Mesenchymal stem cell (in vitro differentiated cells and primary cell): ENCODE measurements around the gene SRGAP2C.
"Not testable (repeated sequence)": the region's sequence is repeated elsewhere in the genome, so short reads cannot be mapped to it uniquely, and the experiment has no call there.

Experiments used
- DNase-seq: peaks from one replicate; pipeline ENCODE4 v3.0.0-alpha.2; 2013
- H2AFZ ChIP-seq: one replicate; pipeline ENCODE4 v1.6.1; 2013; ENCODE audit warnings: low read depth, mild to moderate bottlenecking, control low read depth, inconsistent platforms, low read length, moderate library complexity
- H2AK5ac ChIP-seq: 2 replicates; pipeline ENCODE4 v1.6.1; 2013; ENCODE audit warnings: low read length, moderate library complexity, mild to moderate bottlenecking, inconsistent platforms; ENCODE audit not compliant: severe bottlenecking
- H2BK120ac ChIP-seq: one replicate; pipeline ENCODE4 v1.6.1; 2013; ENCODE audit warnings: low read depth, mild to moderate bottlenecking, inconsistent platforms, low read length, moderate library complexity
- H2BK12ac ChIP-seq, 2 experiments: one replicate each; pipeline ENCODE4 v1.6.1; 2013; ENCODE audit warnings: inconsistent platforms in 2 of 2, low read length in 2 of 2, mild to moderate bottlenecking in 2 of 2, moderate library complexity in 2 of 2, control low read depth in 1 of 2
- H2BK15ac ChIP-seq: one replicate; pipeline ENCODE4 v1.6.1; 2013; ENCODE audit warnings: mild to moderate bottlenecking, low read depth, inconsistent platforms; ENCODE audit not compliant: poor library complexity, severe bottlenecking
- H2BK5ac ChIP-seq: 2 replicates; pipeline ENCODE4 v1.6.1; 2013; ENCODE audit warnings: low read depth, mild to moderate bottlenecking, low read length, control low read depth, inconsistent platforms; ENCODE audit not compliant: poor library complexity, severe bottlenecking
- H3K14ac ChIP-seq, 2 experiments: one replicate each; pipeline ENCODE4 v1.6.1; 2013; ENCODE audit warnings: inconsistent platforms in 2 of 2, low read length in 2 of 2, control low read depth in 1 of 2, mild to moderate bottlenecking in 1 of 2, moderate library complexity in 1 of 2
- H3K18ac ChIP-seq, 2 experiments: one replicate each; pipeline ENCODE4 v1.6.1; 2013; ENCODE audit warnings: inconsistent platforms in 2 of 2, low read length in 2 of 2, control low read depth in 1 of 2, low read depth in 1 of 2, mild to moderate bottlenecking in 1 of 2
- H3K23ac ChIP-seq, 2 experiments: one replicate each; pipeline ENCODE4 v1.6.1; 2013; ENCODE audit warnings: inconsistent platforms in 2 of 2, low read length in 2 of 2, mild to moderate bottlenecking in 2 of 2, moderate library complexity in 2 of 2, control low read depth in 1 of 2
- H3K27ac ChIP-seq: 2 replicates; pipeline ENCODE4 v1.5.1; 2013; ENCODE audit warnings: mild to moderate bottlenecking, moderate library complexity, low read length, control low read depth, inconsistent platforms; ENCODE audit not compliant: poor library complexity, severe bottlenecking
- H3K27me3 ChIP-seq, 2 experiments: 2 replicates each; pipeline versions ENCODE4 v1.6.1 to v1.7.0; 2013; ENCODE audit warnings: low read length in 2 of 2, mild to moderate bottlenecking in 2 of 2, moderate library complexity in 2 of 2, control low read depth in 1 of 2, inconsistent platforms in 1 of 2; ENCODE audit not compliant: control insufficient read depth in 1 of 2, insufficient read depth in 1 of 2
- H3K36me3 ChIP-seq, 2 experiments: 2 replicates each; pipeline versions ENCODE4 v1.6.1 to v1.7.0; 2013; ENCODE audit warnings: low read length in 2 of 2, control low read depth in 1 of 2, inconsistent platforms in 1 of 2, low read depth in 1 of 2, mild to moderate bottlenecking in 1 of 2; ENCODE audit not compliant: insufficient read depth in 2 of 2, control insufficient read depth in 1 of 2
- H3K4ac ChIP-seq, 2 experiments: one replicate each; pipeline ENCODE4 v1.6.1; 2013; ENCODE audit warnings: inconsistent platforms in 2 of 2, low read length in 2 of 2, mild to moderate bottlenecking in 2 of 2, moderate library complexity in 2 of 2, control low read depth in 1 of 2, low read depth in 1 of 2
- H3K4me1 ChIP-seq: 2 replicates; pipeline ENCODE4 v1.6.1; 2013; ENCODE audit warnings: low read depth, low read length, control low read depth; ENCODE audit not compliant: control insufficient read depth, insufficient read depth
- H3K4me2 ChIP-seq: 2 replicates; pipeline ENCODE4 v1.6.1; 2013; ENCODE audit warnings: low read length, mild to moderate bottlenecking, inconsistent platforms; ENCODE audit not compliant: poor library complexity, severe bottlenecking
- H3K4me3 ChIP-seq, 2 experiments: 2 replicates each; pipeline versions ENCODE4 v1.5.1 to v1.7.0; 2013; ENCODE audit warnings: low read length in 2 of 2, mild to moderate bottlenecking in 2 of 2, control low read depth in 1 of 2, low read depth in 1 of 2; ENCODE audit not compliant: insufficient read depth in 1 of 2
- H3K79me1 ChIP-seq: replicated peaks from 2 replicates; pipeline ENCODE4 v1.6.1; 2013; ENCODE audit warnings: mild to moderate bottlenecking, control low read depth, low read length, inconsistent platforms; ENCODE audit not compliant: poor library complexity, severe bottlenecking
- H3K9ac ChIP-seq: 2 replicates; pipeline ENCODE4 v1.7.0; 2013; ENCODE audit warnings: mild to moderate bottlenecking, low read length, moderate library complexity
- H3K9me3 ChIP-seq: 2 replicates; pipeline ENCODE4 v1.7.0; 2013; ENCODE audit warnings: mild to moderate bottlenecking, low read length; ENCODE audit not compliant: control insufficient read depth
- H4K8ac ChIP-seq: one replicate; pipeline ENCODE4 v1.6.1; 2013; ENCODE audit warnings: inconsistent platforms, mild to moderate bottlenecking, low read length, moderate library complexity
- H4K91ac ChIP-seq: one replicate; pipeline ENCODE4 v1.6.1; 2013; ENCODE audit warnings: mild to moderate bottlenecking, low read length, inconsistent platforms
- WGBS: methylation state at CpG from one replicate; pipeline ENCODE4 v1.1.7; 2013; ENCODE audit warnings: mixed read lengths; 5-methylcytosine and 5-hydroxymethylcytosine counted together

SRGAP2C gene

DNA sequence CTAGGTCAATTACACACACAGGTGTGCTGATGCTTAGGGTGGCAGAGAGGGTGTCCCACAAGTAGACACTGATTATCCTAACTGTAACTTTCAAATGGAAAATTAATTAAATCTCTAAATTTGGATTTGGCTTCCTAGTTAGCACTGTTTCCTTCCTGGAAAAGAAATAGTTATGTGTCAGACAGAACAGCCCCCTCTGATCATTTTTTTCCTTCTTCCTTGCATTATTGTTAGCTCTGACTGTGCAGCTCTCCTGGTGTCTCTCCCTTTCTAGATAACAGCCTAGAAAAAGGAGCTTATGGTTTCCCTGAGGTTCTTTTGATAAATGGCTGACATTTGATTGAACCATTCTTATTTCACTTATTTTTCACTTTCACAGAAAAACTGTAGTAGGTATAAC lies 32.0 kb upstream of the SRGAP2C start:
- not testable (repeated sequence) for H2BK120ac ChIP-seq, H3K14ac ChIP-seq, H3K9ac ChIP-seq, H2BK15ac ChIP-seq, H2BK12ac ChIP-seq, H3K23ac ChIP-seq, H3K4me2 ChIP-seq, H3K4ac ChIP-seq, H2BK5ac ChIP-seq, H3K18ac ChIP-seq, H3K27ac ChIP-seq, H3K4me1 ChIP-seq, H3K9me3 ChIP-seq, H3K79me1 ChIP-seq, H3K27me3 ChIP-seq, H2AFZ ChIP-seq, H4K8ac ChIP-seq, H4K91ac ChIP-seq, H3K4me3 ChIP-seq, H3K36me3 ChIP-seq, DNase-seq, H2AK5ac ChIP-seq

DNA sequence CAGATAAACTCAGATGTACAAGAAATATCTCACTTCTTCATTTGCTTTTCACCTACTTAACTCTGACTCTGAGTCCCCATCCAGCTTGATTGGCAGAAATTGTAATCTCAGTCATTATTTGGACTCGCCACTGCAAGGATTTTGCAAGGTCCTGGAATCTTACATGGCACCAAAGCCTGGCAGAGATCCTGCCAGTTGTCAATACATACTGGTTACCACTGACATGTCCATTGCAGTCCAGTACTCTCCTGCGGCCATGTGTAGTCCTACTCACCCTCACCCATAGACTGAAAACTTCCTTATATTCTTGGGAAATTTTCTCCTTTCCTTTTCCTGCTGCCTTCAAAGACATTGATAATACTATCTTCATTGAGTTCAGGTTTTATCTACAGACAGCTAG lies 30.0 kb upstream of the SRGAP2C start:
- H2BK120ac ChIP-seq, H2BK15ac ChIP-seq, H3K9me3 ChIP-seq, H4K91ac ChIP-seq, H3K23ac ChIP-seq, H3K4me1 ChIP-seq, H3K18ac ChIP-seq, H3K4me3 ChIP-seq, H3K9ac ChIP-seq, DNase-seq, H2BK5ac ChIP-seq, H3K4ac ChIP-seq, H2BK12ac ChIP-seq, H3K4me2 ChIP-seq, H4K8ac ChIP-seq, H3K36me3 ChIP-seq, H2AK5ac ChIP-seq, H3K27me3 ChIP-seq, H2AFZ ChIP-seq, H3K27ac ChIP-seq, H3K14ac ChIP-seq, H3K79me1 ChIP-seq: not testable (repeated sequence)
- WGBS = no CpG with 5 or more reads among the region's 2 CpGs

DNA sequence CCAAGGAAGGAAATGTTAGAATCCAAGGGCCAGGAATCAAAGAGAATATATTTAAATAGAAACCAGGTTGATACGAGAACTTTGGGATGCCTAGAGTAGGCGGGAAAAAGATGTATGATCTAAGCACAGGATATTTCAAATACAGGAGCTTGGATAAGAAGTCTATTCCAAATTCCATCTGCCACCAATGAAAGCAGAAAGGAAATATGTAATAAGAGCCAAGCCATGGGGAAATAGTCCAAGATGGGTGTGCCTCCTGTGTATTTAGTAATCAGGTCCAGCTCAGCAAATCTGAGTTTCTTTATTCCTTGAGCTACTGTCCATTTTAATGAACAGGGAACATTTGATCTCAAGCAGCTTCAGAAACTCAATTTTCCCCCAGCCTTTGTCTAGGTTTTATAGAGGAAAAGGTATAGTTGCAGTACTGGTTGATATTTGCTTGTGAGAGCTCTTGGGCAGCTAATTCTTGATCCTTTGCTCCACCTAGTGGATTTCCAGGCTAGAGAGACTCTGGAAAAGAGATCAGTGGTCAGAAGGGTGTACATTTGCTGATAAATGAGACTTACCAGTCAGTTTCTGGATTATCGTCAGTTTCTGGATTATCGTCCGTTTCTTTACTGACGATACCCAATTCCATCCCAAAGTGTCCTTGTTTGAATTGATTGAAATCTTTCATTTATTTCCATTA lies 29.0 kb upstream of the SRGAP2C start:
- H2BK5ac ChIP-seq, H3K79me1 ChIP-seq, H3K18ac ChIP-seq, H3K4ac ChIP-seq, H3K4me1 ChIP-seq, H3K9ac ChIP-seq, H3K4me3 ChIP-seq, H2BK120ac ChIP-seq, H4K91ac ChIP-seq, H3K27me3 ChIP-seq, H3K4me2 ChIP-seq, H2AFZ ChIP-seq, H3K23ac ChIP-seq, H2AK5ac ChIP-seq, H4K8ac ChIP-seq, H3K36me3 ChIP-seq, H3K14ac ChIP-seq, H2BK15ac ChIP-seq, H3K9me3 ChIP-seq, H3K27ac ChIP-seq, H2BK12ac ChIP-seq: not testable (repeated sequence)
- 100% methylated on average over 3 of the region's 6 CpGs for WGBS
- peak; percentile 17 for DNase-seq

DNA sequence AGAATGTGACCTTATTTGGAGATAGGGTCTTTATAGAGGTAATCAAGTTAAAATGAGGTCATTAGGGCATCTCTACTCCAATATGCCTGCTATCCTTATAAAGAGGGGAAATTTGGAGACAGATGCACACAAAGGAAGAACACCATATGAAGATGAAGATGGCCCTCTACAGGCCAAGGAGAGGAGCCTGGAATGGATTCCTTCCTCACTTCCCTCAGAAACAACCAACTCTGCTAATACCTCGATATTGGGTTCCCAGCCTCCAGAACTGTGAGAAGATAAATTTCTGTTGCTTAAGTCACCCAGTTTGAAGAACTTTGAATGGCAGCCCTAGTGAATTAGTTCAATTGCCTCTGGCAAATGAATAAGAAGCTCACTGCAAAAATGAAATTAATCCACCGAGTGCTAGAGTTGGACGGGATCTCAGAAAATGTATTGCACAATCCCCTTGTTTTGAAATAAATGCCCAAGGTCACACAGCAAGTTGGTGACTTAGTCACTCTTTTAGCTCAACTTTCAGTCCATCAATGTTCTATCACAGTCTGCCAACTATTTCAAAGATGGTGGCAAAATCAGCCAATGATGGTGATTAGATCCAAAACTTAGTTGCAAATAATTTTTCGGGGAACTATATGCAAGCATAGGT lies 27.7 kb upstream of the SRGAP2C start:
- not testable (repeated sequence) for H3K27ac ChIP-seq, H3K4ac ChIP-seq, H4K8ac ChIP-seq, H2BK15ac ChIP-seq, H3K23ac ChIP-seq, H3K14ac ChIP-seq, DNase-seq, H3K9me3 ChIP-seq, H3K4me3 ChIP-seq, H4K91ac ChIP-seq, H2BK12ac ChIP-seq, H3K9ac ChIP-seq, H3K27me3 ChIP-seq, H2BK120ac ChIP-seq, H3K4me1 ChIP-seq, H2AFZ ChIP-seq, H3K36me3 ChIP-seq, H2AK5ac ChIP-seq, H3K79me1 ChIP-seq, H3K4me2 ChIP-seq, H2BK5ac ChIP-seq, H3K18ac ChIP-seq
- no CpG with 5 or more reads among the region's 4 CpGs for WGBS
